ENCODE data around the gene ELMO1. TPM values are rescaled to one million over a fixed set of nuclear protein-coding genes. Genes with fewer than 3 reads are reported as not detected.

Gene ELMO1
- total and polyA plus RNA-seq, 4 donors = 6.7 to 51.5 (median 14.8) TPM

DNA sequence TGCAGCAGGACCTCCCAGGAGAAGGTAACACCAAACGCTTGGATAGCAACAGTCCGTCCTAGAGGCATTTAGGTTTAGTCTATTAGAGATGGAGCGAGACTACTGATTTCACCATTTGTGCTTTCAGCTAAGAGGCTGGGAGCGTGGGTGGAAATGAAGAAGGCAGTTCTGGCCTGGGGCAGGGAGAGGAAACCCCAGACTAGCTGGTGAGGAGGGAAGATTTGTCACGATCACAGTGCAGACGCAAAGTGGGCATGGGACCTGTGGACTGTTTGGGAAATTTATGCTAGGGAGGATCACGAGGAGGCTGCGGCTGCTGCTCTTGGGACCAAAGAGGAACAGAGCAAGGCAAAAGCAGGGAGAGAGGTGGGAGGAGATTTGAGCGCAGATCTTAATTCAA lies 594.0 kb downstream of the ELMO1 start:
- no peak for DNase-seq (ENCODE audit: low spot score)
- 99% methylated on average over 9 of the region's 9 CpGs for WGBS

DNA sequence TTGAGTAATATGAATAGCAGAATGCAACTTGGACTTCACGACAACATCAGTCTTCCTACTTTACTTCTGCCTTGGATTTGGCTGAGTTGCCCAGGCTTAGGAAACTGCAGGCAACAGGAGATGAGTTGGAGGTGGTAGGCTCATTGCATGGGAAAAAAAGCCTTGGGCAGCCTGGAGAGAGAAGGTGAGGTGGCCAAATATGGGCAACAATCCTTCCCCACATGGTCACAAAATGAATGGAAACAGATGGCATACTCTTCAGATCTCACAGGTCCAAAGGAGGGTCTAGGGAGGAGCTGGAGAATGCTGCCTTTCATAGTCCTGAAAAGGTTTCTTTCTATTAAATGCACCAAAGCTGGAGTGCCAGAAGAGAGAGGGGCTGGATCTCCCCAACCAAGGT lies 595.7 kb downstream of the ELMO1 start:
- 88% methylated on average over 1 of the region's 1 CpG for WGBS
- DNase-seq (ENCODE audit: low spot score) = no peak
- H3K9me3 ChIP-seq (ENCODE audit: control insufficient read depth in 4 of 4, low read length in 3 of 4) = peaks cover 0 to 6% (median 0%) of the 10 kb centered on the region in 4 donors
- no peak overlapping the region for H3K4me3 ChIP-seq (ENCODE audit: low read depth in 1 of 3, low read length in 3 of 3)
- no peak overlapping the region for H3K27ac ChIP-seq (ENCODE audit: low read depth in 1 of 2, low read length in 2 of 2)
- peaks cover 3 to 28% (median 17%) of the 10 kb centered on the region in 4 donors for H3K36me3 ChIP-seq (ENCODE audit: control insufficient read depth in 4 of 4, insufficient read depth in 3 of 4, low read depth in 1 of 4, low read length in 3 of 4)
- no peaks in the 10 kb centered on the region for H3K4me1 ChIP-seq (ENCODE audit: control insufficient read depth in 4 of 4, insufficient read depth in 4 of 4, low read length in 3 of 4)
- no peaks in the 10 kb centered on the region for H3K27me3 ChIP-seq (ENCODE audit: control insufficient read depth in 4 of 4, insufficient read depth in 4 of 4, low read length in 3 of 4)
- no peak overlapping the region for H3K9ac ChIP-seq (ENCODE audit: low read depth in 1 of 2, low read length in 2 of 2)
- TF ChIP-seq NR2F2 (IDR thresholded peaks at IDR 0.05) (no peak), TAF1 (conservative IDR thresholded peaks at IDR 0.05) (no peak), HNF4A (conservative IDR thresholded peaks at IDR 0.05) (no peak), GABPA (IDR thresholded peaks at IDR 0.05 in 1 of 2, conservative IDR thresholded peaks at IDR 0.05 in 1 of 2) (no peak), FOXA2 (IDR thresholded peaks at IDR 0.05) (no peak), RXRA (IDR thresholded peaks at IDR 0.05) (no peak), RAD21 (IDR thresholded peaks at IDR 0.05) (no peak), FOXA1 (IDR thresholded peaks at IDR 0.05) (no peak), HNF4G (IDR thresholded peaks at IDR 0.05) (no peak), SP1 (IDR thresholded peaks at IDR 0.05) (no peak), YY1 (IDR thresholded peaks at IDR 0.05) (no peak), EGR1 (IDR thresholded peaks at IDR 0.05; ENCODE audit: low read depth in 2 of 2) (no peak), JUND (IDR thresholded peaks at IDR 0.05) (no peak)
- TF ChIP-seq, protein P1, sequence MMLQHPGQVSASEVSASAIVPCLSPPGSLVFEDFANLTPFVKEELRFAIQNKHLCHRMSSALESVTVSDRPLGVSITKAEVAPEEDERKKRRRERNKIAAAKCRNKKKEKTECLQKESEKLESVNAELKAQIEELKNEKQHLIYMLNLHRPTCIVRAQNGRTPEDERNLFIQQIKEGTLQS (IDR thresholded peaks at IDR 0.05) = no peak
- TF ChIP-seq, protein P2, sequence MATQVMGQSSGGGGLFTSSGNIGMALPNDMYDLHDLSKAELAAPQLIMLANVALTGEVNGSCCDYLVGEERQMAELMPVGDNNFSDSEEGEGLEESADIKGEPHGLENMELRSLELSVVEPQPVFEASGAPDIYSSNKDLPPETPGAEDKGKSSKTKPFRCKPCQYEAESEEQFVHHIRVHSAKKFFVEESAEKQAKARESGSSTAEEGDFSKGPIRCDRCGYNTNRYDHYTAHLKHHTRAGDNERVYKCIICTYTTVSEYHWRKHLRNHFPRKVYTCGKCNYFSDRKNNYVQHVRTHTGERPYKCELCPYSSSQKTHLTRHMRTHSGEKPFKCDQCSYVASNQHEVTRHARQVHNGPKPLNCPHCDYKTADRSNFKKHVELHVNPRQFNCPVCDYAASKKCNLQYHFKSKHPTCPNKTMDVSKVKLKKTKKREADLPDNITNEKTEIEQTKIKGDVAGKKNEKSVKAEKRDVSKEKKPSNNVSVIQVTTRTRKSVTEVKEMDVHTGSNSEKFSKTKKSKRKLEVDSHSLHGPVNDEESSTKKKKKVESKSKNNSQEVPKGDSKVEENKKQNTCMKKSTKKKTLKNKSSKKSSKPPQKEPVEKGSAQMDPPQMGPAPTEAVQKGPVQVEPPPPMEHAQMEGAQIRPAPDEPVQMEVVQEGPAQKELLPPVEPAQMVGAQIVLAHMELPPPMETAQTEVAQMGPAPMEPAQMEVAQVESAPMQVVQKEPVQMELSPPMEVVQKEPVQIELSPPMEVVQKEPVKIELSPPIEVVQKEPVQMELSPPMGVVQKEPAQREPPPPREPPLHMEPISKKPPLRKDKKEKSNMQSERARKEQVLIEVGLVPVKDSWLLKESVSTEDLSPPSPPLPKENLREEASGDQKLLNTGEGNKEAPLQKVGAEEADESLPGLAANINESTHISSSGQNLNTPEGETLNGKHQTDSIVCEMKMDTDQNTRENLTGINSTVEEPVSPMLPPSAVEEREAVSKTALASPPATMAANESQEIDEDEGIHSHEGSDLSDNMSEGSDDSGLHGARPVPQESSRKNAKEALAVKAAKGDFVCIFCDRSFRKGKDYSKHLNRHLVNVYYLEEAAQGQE (IDR thresholded peaks at IDR 0.05) = no peak
- TF ChIP-seq, protein P3, sequence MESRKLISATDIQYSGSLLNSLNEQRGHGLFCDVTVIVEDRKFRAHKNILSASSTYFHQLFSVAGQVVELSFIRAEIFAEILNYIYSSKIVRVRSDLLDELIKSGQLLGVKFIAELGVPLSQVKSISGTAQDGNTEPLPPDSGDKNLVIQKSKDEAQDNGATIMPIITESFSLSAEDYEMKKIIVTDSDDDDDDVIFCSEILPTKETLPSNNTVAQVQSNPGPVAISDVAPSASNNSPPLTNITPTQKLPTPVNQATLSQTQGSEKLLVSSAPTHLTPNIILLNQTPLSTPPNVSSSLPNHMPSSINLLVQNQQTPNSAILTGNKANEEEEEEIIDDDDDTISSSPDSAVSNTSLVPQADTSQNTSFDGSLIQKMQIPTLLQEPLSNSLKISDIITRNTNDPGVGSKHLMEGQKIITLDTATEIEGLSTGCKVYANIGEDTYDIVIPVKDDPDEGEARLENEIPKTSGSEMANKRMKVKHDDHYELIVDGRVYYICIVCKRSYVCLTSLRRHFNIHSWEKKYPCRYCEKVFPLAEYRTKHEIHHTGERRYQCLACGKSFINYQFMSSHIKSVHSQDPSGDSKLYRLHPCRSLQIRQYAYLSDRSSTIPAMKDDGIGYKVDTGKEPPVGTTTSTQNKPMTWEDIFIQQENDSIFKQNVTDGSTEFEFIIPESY (IDR thresholded peaks at IDR 0.05) = no peak

More for the DNA sequence above, 594.0 kb downstream of the ELMO1 start:
- no peaks in the 10 kb centered on the region for H3K4me1 ChIP-seq (ENCODE audit: control insufficient read depth in 4 of 4, insufficient read depth in 4 of 4, low read length in 3 of 4)
- H3K9me3 ChIP-seq (ENCODE audit: control insufficient read depth in 4 of 4, low read length in 3 of 4) = no peaks in the 10 kb centered on the region
- TF ChIP-seq EGR1 (IDR thresholded peaks at IDR 0.05; ENCODE audit: low read depth in 2 of 2) = no peak
- no peak for TF ChIP-seq FOXA1 (IDR thresholded peaks at IDR 0.05)
- no peak for TF ChIP-seq JUND (IDR thresholded peaks at IDR 0.05)
- TF ChIP-seq, protein P1 (IDR thresholded peaks at IDR 0.05) = no peak
- H3K4me3 ChIP-seq (ENCODE audit: low read depth in 1 of 3, low read length in 3 of 3) = no peak overlapping the region
- no peaks in the 10 kb centered on the region for H3K27me3 ChIP-seq (ENCODE audit: control insufficient read depth in 4 of 4, insufficient read depth in 4 of 4, low read length in 3 of 4)
- H3K9ac ChIP-seq (ENCODE audit: low read depth in 1 of 2, low read length in 2 of 2) = no peak overlapping the region
- H3K27ac ChIP-seq (ENCODE audit: low read depth in 1 of 2, low read length in 2 of 2) = no peak overlapping the region
- peaks cover 3 to 34% (median 18%) of the 10 kb centered on the region in 4 donors for H3K36me3 ChIP-seq (ENCODE audit: control insufficient read depth in 4 of 4, insufficient read depth in 3 of 4, low read depth in 1 of 4, low read length in 3 of 4)

All from liver (tissue), 9 donors.